ENCODE data around the gene KCNIP4.

KCNIP4 gene

DNA sequence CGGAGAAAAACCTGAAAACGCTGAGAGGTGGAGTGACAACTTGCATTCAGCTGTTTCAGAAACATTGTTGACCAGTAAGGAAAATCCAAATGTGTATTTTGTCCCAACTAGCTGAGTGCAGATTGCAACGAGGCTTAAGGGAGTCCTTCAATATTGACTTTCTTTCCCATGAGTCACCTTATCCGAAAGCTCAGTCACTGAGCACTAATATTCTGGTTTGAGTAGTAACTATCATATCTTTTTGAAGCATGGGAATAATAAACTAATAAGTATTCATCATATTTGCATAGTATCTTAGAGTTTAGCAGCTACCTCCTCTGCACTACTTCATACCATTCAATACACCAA, 644.1 kb downstream of the KCNIP4 start:
- no peak for DNase-seq

DNA sequence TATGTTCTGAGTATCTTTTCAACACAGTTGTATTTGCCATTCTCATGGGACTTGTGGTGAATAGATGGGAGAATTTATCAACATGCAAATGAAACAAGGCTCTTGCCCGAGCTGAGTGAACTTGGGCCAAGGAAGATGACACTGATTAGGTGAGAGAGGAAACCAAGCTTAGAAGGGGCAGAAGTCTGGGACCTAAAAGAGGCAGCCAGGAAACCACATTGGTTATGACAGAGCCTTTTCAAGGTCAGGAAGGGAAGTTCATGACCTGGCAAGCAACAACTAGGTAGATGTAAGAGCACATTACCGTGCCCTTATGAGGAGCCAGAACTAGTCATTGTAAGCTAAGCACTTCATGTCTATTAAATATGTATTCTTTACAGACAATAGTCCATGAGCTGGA, 658.0 kb downstream of the KCNIP4 start:
- DNase-seq, result no peak

DNA sequence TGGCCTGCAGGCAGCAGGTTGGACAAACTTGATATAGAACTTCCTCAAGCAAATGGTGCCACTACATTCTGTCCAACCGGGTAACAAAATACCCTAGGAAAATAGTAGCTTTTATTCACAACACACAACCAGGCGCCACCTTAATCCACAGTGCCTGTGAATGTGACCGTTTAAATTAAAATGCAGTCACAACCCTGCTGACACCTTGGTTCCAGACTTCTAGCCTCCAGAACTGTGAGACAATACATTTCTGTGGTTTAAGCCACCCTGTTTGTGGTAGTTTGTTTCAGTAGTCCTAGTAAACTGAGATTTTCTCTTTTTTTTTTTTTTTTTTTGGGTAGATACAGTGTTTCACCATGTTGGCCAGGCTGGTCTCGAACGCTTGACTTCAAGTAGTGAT, 672.5 kb downstream of the KCNIP4 start:
- DNase-seq, result no peak

DNA sequence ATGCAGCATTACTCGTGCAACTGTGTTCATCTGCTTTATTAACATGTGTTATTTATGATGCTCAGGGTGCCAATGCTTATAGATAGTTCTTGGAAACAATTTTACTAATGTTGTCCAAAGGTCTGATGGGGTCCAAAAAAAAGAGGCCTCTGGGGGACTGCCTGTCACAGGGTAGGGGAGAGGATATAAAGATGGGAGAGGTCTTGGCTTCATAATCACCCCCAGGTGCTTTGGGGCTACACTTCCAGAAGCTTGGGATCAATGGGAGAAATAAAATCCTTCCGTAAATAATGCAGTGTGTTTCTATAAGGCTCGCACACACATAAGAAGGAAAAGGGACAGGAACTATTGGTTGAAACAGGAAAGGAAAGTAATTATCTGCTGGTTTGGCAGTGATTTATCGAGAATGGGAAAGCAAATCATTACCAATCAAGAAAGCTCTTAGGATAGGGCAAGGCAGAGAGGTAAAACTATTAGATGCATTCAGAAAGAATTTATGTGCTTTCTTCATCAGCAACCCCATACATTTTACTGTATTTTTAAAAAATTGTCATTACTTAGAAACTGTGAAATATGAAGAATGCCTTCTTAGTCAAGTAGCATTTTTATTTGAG, 677.0 kb downstream of the KCNIP4 start:
- DNase-seq, result no peak

DNA sequence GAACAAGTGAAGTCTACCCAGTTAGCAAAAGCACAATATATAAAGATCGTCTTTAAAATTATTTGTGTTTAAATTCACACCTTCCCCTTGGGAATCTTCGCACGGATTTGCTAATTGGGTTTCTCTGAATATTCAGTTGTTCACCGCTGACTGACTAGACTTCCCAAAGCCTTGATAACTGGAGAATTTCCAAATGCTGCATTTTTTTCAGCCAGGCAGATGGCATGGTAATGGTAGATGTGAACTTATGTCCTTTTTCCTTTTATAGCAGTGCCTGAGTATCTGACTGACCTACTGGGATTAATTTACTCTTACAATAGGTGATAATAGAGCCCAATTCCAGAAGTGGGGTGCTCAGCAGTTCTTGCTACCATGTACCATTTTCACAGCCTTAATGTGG, 700.2 kb downstream of the KCNIP4 start:
- DNase-seq, result no peak

DNA sequence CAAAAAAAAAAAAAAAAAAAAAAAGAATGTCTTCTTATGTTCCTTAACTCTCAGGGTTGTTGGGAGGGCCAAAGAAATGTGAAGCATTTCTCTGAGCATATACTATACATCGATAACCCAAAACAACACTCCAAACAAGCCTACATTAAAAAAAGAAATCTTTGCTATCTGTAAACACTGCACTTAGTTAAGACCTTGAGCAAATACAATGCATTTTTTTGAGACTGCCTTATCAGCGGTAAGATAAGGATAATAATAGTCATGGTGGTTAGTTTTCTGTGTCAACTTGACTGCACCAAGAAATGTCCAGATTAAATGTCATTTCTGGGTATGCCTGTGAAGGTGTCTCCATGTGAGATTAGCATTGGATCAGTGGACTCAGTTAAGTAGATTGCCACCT, 706.4 kb downstream of the KCNIP4 start:
- no peak for DNase-seq

DNA sequence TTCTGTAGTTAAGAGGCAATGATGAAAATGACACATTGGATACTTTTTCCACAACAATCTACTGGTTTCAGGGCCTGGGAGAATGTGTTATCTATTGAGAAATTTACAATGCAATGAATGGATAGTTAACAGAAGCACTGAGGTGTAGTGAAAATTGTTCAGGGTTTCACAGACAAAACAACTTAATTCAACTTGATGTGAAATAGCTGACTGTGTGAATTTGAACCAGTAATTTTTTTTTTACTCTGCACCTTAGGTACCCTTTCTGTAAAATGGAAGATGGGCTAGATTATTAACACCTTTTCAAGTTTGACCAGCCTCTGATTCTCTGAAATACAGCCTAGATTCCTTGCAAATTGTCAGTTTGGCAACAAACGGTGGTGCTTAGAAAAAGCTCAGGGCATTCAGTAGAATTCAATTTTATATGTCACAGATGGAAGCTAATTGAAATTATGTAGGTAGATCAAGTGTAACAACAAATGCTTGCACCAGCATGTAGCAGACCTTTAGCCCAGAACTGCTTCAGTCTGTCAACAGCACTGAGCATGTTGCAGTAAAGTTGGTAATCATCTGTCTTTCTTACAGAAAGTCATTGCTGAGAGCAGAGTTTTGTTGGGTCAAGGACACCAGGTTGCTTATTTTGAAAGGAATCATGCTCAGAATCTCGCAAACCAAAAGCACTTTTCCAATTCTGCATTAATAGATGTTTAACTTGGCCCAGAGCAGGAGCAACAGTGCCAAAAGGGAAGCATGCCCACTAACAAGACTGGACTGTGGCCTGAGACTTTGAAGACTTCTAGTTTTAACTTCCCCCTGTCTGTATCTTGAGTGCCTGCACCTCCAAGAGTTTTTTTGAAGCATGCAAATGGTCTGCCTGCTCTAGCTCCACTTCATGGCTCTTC, 721.7 kb downstream of the KCNIP4 start:
- no peak for DNase-seq

DNA sequence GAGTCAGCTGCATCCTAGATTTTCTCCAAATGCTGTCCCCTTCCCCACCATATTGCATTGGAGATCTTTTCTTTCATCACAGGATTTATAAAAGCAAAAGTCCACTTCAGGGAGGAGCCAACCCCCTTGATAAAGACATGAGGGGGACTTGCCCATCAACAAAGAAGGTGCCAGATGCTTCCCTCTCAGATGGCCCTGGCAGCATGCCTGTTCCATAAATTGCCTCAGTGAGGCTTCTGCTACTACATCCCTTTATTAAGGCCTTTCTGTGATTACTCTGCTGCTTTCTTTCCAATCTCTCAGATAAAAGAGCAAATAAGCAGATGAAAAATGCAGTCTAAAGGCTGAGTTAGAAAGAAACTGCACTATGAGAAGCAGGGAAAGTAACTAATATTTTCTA, 736.7 kb downstream of the KCNIP4 start:
- DNase-seq, result no peak

DNA sequence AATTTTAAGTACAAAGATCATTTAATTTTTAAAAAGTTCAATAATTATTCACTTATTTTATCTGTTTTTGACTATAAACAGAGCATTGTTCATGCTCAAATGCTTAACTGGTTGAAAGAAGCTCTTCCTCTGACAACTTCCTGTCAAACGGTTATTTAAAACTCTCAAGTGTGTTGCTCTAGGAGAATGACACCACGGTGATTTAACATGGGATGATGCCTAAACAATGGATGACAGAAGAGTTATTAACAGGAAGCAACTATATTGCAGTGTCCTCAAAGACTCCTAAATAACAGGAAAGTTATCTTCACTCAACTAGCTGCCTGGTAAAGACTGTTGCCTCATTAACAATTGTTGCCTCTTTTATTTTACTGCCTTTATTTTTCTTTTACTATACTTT, 738.7 kb downstream of the KCNIP4 start:
- no peak for DNase-seq

DNA sequence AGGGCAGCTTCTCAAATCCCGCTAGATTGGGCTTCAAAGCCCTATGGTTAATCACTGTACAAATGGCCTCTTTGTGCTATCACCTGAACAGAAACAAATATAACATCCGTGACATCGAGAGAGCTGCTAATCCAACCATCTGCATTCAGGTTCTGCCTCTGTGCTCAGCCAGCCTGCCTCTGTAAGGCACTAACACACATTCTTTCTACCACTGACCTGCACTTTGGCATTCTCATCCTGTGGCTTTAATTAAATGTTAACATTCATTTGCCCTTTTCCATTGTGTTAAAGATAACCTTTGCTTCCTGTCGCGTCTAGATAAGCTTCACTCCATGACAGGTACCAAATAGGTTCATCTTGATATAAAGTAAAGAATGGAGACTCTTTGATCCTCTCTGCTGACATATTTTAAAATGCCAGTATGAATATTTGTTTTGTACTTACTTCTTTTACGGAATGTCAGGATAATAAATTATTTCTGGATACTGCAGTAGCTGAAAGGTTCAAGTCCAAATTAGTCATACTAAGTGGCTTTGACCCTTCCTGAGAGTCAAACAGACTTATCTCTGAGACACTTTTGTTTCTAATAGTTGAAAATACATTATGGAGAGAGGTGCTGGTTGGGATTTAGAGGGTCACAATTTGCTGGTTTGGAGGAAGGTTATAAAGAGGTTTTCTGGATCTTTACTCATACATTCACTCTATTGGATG, 742.6 kb downstream of the KCNIP4 start:
- DNase-seq, result no peak

DNA sequence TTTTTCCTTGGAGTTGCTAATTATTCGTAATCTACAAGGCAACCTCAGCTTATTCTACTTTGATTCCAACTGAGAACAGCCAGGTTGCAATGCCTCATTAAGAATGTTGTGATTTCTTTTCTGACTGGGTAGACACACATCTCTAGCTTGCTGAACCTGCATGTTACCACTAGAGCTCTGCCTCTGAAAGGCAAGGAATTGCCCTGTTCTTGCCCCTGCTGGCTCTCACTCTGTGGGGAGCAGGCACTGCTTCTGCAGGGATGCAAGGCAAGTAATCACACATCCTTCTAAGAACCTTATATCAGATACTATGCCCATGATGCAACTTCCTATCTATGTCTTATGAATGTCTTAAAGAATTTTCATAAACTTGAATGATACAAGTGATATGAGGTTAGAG, 745.2 kb downstream of the KCNIP4 start:
- DNase-seq, result no peak

DNA sequence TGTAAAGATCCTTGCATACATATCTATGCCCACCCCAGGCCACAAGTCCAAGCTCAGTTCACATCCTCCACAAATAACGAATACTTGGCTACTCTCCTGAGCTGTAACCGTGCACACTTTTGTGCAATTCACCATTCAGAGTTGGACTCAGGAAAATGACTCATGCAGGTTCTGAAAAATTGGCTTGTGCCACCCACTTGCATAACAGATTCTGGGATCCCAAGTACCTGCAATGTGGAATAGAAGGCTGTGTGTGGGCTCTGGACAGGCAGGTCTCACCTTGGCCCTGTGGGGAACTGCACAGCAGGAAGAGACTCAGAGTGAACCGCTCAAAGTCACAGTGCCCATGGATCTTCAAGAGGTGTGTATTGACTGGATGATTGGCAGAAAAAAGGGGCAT, 745.6 kb downstream of the KCNIP4 start:
- no peak for DNase-seq

DNA sequence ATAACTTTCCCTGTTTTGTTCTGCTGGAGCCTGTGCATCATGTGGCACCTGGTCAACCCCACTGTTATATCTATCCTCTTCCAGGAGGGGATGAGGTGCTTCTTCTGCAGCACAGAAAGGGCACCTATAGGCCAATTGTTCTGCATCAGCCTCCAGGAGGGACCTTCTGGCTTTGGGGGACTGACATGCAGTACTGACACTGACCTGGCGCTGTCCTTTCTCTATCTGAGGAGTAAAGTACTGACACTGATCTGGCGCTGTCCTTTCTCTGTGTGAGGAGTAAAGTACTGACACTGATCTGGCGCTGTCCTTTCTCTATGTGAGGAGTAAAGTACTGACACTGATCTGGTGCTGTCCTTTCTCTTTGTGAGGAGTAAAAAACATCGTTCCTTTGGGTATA, 749.9 kb downstream of the KCNIP4 start:
- DNase-seq, result no peak

DNA sequence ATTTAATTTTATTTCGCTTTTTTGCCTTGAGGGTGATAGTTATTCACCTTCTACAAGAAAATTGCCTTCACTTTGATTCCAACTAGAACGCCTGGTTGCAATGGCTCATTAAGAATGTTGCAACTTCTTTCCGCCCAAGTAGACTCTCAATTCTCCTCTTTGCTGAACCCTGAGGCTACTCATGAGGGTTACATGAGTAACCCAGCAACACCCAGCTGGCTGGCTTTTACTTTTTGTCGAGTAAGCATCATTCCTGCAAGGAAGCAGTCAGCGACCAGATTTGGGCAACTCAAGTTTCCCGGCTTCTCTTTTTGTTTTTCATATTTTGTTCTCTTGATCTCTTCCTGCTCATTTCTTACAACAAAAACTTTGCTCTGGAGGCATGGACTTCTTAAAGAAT, 752.9 kb downstream of the KCNIP4 start:
- DNase-seq, result no peak

DNA sequence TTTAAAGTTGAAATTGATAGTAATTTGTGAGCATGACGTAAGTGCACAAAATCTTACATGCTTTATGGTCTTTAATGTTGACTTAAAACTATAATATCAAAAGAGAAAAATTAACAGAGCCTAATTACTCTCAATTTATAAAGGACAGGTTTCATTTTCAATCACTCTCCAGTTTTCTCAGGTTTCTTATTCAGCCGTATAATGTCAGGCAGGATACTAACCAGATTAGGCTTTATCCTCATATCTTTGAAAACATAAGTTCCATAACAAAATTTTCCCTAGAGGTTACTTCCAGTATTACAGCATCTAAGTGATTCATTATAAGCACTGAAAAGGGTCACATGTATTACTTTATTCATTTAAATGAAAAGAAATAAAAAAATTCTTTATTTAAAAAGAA, 756.2 kb downstream of the KCNIP4 start:
- no peak for DNase-seq

DNA sequence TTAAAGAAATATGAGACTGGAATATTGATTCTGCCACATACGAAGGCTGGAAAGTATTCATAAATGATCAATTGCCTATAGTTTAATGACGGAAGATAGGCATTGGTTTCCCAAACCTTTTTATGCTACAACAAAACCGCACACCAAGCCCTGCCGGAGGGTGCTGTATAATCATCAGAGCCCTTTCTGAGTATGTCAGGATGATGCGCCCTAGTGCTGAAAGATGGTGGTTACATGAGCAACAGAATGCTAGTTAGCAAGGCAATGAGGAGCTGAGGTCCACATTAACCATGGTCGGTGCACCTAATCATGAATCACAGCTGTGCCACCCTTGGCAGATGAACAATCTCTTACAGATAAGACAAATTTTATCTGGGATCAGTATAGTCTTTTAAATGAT, 757.3 kb downstream of the KCNIP4 start:
- DNase-seq, result no peak

DNA sequence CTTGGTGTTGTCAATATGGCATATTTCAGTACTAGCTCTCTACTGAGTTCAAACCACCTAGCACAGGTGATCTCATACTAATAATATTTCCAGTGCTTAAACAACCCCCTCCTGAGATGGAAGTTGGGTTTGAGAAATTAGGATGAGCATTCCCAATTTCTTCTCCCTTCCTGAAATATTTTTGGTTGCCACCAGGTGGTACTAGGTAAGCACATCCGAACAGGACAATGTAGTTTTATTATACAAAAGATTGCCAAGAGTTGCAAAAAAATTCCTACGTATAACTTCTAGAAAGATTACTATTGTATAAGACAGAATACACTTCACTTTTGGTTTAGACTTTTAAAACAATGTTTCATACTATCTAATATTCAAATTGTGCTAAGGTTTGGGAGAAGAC, 763.8 kb downstream of the KCNIP4 start:
- DNase-seq, result no peak

DNA sequence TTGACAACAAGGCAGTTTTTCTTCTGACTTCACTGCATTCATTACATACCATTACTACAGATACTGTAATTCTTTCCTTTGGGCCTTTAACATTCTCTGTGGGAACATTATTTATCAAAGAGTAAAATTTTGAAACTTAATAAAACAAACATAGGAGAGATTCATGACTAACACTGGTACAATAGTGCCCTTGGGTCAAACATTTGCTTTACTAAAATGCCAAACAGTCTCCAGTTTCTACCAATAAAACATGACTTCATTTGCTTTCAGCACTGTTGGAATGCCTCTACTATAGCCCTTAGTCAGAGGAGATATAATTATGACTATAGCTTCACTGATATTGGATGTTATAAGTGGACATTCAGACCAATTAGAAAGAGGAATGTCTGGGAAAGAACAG, 766.9 kb downstream of the KCNIP4 start:
- no peak for DNase-seq

DNA sequence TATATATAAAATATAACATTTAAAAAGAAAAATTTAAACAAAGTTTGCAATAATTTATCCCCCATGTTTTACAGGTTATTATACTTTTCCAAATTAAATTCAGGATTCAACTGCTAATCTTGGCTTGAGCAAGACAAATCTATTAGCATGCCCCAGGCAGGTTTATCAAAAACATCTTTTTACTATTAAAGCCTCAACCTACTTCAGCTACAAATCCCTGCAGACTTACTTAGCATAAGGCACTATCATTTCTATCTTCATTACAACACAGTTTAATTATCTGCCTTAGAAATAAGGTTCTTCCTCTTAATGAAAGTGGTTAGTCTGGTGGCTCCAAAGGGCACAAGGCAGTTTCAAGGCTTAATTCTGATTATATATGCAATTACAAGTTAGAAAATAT, 770.7 kb downstream of the KCNIP4 start:
- DNase-seq, result no peak

DNA sequence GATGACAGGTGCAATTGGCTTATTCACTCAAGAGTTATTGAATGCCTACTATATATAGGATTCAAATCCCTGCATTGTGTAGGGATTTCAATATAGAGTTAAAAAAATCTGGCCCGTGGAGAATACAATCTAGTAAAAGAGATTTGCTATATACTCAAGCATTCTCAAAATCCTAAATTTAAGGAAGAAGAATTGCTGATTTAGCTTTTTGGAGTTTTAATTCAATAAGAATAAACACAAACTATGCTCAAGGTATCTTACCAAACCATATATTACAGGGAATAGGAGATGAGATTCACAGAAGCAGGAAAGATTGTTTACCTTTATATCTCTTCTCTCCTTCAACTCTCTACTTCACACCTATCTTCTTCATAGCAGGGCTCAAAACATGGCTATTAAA, 771.5 kb downstream of the KCNIP4 start:
- no peak for DNase-seq

DNA sequence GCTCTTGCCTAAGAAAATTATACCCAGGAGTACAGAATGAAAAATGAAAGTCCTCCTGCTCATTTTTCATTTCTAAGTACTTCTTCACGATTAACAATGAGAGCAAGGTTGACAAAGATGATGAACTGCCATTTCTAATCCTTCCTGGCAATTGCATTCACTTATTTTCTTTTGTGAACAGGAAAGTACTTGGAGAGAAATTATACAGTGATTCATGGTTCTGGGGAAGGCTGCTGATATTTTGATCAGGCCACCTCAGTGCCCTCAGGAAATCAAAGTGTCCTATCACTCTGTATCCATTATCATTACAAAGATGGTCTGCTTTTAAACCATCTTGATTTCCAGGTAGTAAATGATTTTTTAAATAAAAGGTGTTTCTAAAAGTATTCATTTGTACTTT, 780.9 kb downstream of the KCNIP4 start:
- DNase-seq, result no peak

DNA sequence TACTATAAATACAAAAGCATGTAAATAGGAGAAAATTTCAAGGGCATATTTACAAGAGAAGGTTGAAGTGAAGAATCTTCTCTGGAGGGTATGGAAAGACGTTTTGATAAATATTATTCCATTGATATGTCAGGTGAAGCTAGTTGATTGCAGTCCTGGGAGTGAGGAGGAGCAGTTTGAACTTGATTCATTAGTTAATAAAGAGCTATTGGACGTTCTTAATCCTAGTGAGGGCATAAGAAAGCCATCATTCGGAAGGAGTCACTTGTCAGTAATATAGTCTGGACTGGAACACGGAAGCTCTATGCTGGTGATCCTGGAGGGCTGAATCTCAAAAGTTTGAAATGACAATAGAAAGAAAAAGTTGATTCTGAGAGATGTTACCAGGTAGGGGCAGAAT, 793.2 kb downstream of the KCNIP4 start:
- DNase-seq, result no peak

DNA sequence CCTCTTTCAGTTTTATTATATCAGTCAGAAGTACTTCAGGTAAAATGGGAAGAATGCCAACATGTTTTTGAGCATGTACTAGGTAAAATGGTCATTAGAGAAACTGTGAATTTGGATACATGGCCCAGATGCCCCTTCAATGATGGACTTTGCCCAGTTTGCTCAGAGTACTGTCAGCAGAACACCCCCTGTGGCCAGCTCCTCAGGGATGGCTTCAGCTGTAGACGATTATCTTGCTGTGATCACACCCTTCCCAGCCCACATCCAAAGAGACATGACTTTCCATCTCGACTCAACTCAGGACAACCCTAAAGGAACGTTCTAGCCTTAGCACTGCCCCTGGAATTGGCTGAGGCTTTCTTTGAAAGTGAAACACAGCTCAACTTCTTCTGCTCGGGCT, 809.2 kb downstream of the KCNIP4 start:
- DNase-seq, result no peak

DNA sequence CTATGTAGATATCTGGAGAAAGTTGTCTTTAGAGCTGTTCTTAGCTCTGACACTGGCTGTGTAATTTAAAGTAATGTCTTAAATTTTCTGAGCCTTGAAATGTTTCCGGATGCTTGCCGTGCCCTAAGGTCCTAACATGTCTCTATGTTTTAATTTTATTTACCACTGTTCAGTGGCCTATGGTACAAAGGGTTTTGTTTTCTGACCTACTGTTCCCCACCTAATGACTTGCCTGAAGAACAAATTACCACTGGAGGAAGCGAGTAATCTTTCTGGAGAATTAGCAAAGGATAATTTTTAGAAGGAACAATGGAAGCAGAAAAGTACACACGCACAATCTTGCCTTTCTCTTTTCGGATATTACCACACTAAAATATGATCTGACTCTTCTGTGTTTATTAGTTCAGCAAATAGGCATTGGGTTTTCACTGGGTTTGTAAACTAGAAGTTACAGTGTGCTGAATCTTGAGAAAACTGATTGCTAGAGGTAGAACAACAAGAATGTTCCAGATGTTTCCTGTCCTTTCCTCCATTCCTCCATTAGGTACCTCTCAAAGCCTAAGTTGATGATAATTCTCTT, 812.4 kb downstream of the KCNIP4 start:
- no peak for DNase-seq

Data from activated naive CD4-positive, alpha-beta T cell (primary cell).